CD8-positive, alpha-beta memory T cell (primary cell): ENCODE measurements around the gene ZBTB32. TPM values are rescaled to one million over a fixed set of nuclear protein-coding genes. Genes with fewer than 3 reads are reported as not detected.
A peak's percentile ranks its signal among the peaks of the same experiment; 100 is the strongest.

Experiments used
- CTCF ChIA-PET: fragments of 350-600 bp; sonication (Branson Sonifier 250); formaldehyde crosslinking; loops from one replicate; lab custom pipeline; 2021; ENCODE audit warnings: antibody characterized with exemption; lab: Charles Lee
- POLR2A ChIA-PET: fragments of 350-600 bp; sonication (Branson Sonifier 250); formaldehyde crosslinking; loops from one replicate; lab custom pipeline; 2021; ENCODE audit warnings: antibody characterized with exemption; lab: Charles Lee
- DNase-seq, 5 donors: peaks; one replicate each; pipeline versions ENCODE4 v3.0.0 to v3.0.0-alpha.2; 2020 to 2022; ENCODE audit warnings: mixed read lengths in 1 of 5
- H3K27ac ChIP-seq: one replicate; pipeline ENCODE4 v1.7.0; 2013; ENCODE audit warnings: low read depth, mild to moderate bottlenecking, low read length, moderate library complexity
- H3K27me3 ChIP-seq: 2 replicates; pipeline ENCODE4 v1.7.0; 2013; ENCODE audit warnings: low read length, mild to moderate bottlenecking; ENCODE audit not compliant: insufficient read depth, poor library complexity, severe bottlenecking
- H3K36me3 ChIP-seq: 2 replicates; pipeline ENCODE4 v1.7.0; 2013; ENCODE audit warnings: mild to moderate bottlenecking, low read length, moderate library complexity; ENCODE audit not compliant: insufficient read depth
- H3K4me1 ChIP-seq: 2 replicates; pipeline ENCODE4 v1.7.0; 2013; ENCODE audit warnings: mild to moderate bottlenecking, low read length, moderate library complexity; ENCODE audit not compliant: insufficient read depth
- H3K4me3 ChIP-seq: 2 replicates; pipeline ENCODE4 v1.7.0; 2013; ENCODE audit warnings: mild to moderate bottlenecking, low read length
- H3K9me3 ChIP-seq: 2 replicates; pipeline ENCODE4 v1.7.0; 2013; ENCODE audit warnings: mild to moderate bottlenecking, low read length
- H3K27ac Mint-ChIP-seq, 8 donors: one replicate each; pipeline ENCODE4 v1.8.0; 2020 to 2021; ENCODE audit warnings: mixed read lengths in 8 of 8, mild to moderate bottlenecking in 6 of 8, inconsistent platforms in 3 of 8, moderate library complexity in 3 of 8
- H3K27me3 Mint-ChIP-seq, 2 donors: one replicate each; pipeline ENCODE4 v1.8.0; 2020 to 2021; ENCODE audit warnings: mixed read lengths in 2 of 2, mild to moderate bottlenecking in 1 of 2, moderate library complexity in 1 of 2
- H3K36me3 Mint-ChIP-seq, 3 donors: one replicate each; pipeline ENCODE4 v1.8.0; 2020 to 2021; ENCODE audit warnings: mixed read lengths in 3 of 3, inconsistent platforms in 1 of 3, mild to moderate bottlenecking in 1 of 3
- H3K4me1 Mint-ChIP-seq, 3 donors: one replicate each; pipeline ENCODE4 v1.8.0; 2020 to 2021; ENCODE audit warnings: mixed read lengths in 3 of 3, inconsistent platforms in 1 of 3, mild to moderate bottlenecking in 1 of 3
- H3K4me3 Mint-ChIP-seq, 7 donors: one replicate each; pipeline ENCODE4 v1.8.0; 2020 to 2021; ENCODE audit warnings: mixed read lengths in 7 of 7, mild to moderate bottlenecking in 6 of 7, moderate library complexity in 4 of 7, inconsistent platforms in 2 of 7
- H3K9me3 Mint-ChIP-seq, 5 donors: one replicate each; pipeline ENCODE4 v1.8.0; 2020 to 2022; ENCODE audit warnings: mixed read lengths in 5 of 5, mild to moderate bottlenecking in 3 of 5, moderate library complexity in 2 of 5, inconsistent platforms in 1 of 5
- polyA plus RNA-seq: library from polyadenylated mRNA; unstranded; fragments of 300-500 nt; fragmentation: Illumina TruSeq; gene quantifications from one replicate; pipeline ENCODE4 v1.2.3, GENCODE V29; 2021
- total RNA-seq, 2 experiments: library from RNA; stranded (reverse); gene quantifications; one replicate each; pipeline ENCODE4 v1.2.3, GENCODE V29; 2021

ZBTB32 gene
- total and polyA plus RNA-seq, 3 experiments from 2014 or later: 0.77 to 225 (median 223) TPM

DNA sequence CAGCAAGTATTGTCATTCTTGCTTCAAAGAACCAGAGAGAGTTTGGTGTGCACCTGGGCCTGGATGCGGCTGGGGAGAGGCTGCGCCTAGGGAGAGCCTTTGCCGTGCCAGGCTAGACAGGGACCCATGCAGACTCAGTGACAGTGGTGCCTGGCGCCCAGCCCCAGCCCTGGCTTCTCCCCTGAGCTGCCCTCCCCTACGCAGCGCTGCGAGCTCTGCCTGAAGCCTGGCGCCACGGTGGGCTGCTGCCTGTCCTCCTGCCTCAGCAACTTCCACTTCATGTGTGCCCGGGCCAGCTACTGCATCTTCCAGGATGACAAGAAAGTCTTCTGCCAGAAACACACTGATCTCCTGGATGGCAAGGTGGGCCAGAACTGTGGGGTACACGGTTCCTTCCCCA is 25.4 kb downstream of the ZBTB32 start:
- ChIA-PET CTCF (interaction anchor here (1.4 to 1.5 kb wide), 2 partner anchors 11 to 12 kb away, joined by 3 to 4 read pairs; partner anchors contain the start of gene KMT2B), POLR2A (interaction anchor here (0.6 kb wide), 1 partner anchor 69 kb away, joined by 3 read pairs; no protein-coding TSS in a partner anchor)
- Mint-ChIP-seq H3K27me3 (no peaks in the 10 kb centered on the region), H3K9me3 (no peaks in the 10 kb centered on the region), H3K27ac (no peak overlapping the region), H3K4me3 (no peak overlapping the region), H3K4me1 (peaks cover 0 to 7% (median 4%) of the 10 kb centered on the region in 3 donors), H3K36me3 (peaks cover 10 to 86% (median 19%) of the 10 kb centered on the region in 3 donors)
- no peak for DNase-seq
- Histone ChIP-seq H3K27me3 (no peaks in the 10 kb centered on the region), H3K36me3 (peaks cover 65% of the 10 kb centered on the region), H3K4me3 (no peak overlapping the region), H3K4me1 (no peaks in the 10 kb centered on the region), H3K9me3 (no peaks in the 10 kb centered on the region), H3K27ac (no peak overlapping the region)

DNA sequence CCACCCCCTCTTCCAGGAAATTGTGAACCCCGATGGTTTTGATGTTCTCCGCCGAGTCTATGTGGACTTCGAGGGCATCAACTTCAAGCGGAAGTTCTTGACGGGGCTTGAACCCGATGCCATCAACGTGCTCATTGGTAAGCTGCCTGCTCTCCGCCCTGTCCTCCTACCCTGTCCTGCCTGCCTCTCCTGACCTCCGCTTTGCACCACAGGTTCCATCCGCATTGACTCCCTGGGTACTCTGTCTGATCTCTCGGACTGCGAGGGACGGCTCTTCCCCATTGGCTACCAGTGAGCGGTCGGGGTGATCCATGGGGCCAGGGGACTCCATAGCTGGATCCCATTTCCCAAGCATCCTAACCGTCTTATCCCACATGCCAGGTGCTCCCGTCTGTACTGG is 26.0 kb downstream of the ZBTB32 start:
- peak overlapping the region in 2 of 8 donors; percentile 67 to 76 for H3K27ac Mint-ChIP-seq
- Histone ChIP-seq H3K4me1 (no peaks in the 10 kb centered on the region), H3K27me3 (no peaks in the 10 kb centered on the region), H3K27ac (no peak overlapping the region), H3K9me3 (no peaks in the 10 kb centered on the region), H3K36me3 (peaks cover 62% of the 10 kb centered on the region), H3K4me3 (no peak overlapping the region)
- DNase-seq: no peak
- H3K4me1 Mint-ChIP-seq: peaks cover 0 to 7% (median 4%) of the 10 kb centered on the region in 3 donors
- ChIA-PET CTCF (interaction anchor here (1.4 to 1.5 kb wide), 2 partner anchors 10 to 12 kb away, joined by 3 to 4 read pairs; partner anchors contain the start of gene KMT2B), POLR2A (no interaction called here)
- H3K9me3 Mint-ChIP-seq: no peaks in the 10 kb centered on the region
- H3K4me3 Mint-ChIP-seq: no peak overlapping the region
- peaks cover 10 to 84% (median 17%) of the 10 kb centered on the region in 3 donors for H3K36me3 Mint-ChIP-seq
- H3K27me3 Mint-ChIP-seq: no peaks in the 10 kb centered on the region

DNA sequence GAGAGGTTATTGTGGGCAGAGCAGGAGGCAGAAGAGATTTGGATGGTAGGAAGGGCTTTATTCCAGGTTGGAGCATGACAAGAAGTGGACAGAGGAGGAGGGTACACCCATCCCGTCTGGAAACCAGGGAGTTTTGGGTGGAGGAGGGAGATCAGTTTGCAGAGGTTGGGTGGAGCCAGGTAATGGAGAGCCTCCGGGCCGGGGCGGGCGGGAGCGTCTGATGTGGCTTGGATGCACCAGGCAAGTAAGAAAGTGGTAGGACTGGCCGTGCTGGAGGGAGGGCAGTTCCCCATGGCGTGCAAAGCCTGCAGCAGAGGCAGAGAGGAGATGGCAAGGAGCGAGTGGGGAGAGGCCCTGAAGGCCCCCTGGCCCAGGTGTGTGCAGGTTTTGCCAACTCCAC is 27.0 kb downstream of the ZBTB32 start:
- no peaks in the 10 kb centered on the region for H3K27me3 ChIP-seq
- no peak overlapping the region for H3K27ac ChIP-seq
- H3K4me3 ChIP-seq: no peak overlapping the region
- H3K4me3 Mint-ChIP-seq: no peak overlapping the region
- peaks cover 10 to 84% (median 16%) of the 10 kb centered on the region in 3 donors for H3K36me3 Mint-ChIP-seq
- POLR2A ChIA-PET: no interaction called here
- no peak for DNase-seq
- H3K9me3 ChIP-seq: no peaks in the 10 kb centered on the region
- H3K36me3 ChIP-seq: peaks cover 52% of the 10 kb centered on the region
- H3K27me3 Mint-ChIP-seq: no peaks in the 10 kb centered on the region
- H3K4me1 Mint-ChIP-seq: peaks cover 2 to 7% (median 5%) of the 10 kb centered on the region in 3 donors
- CTCF ChIA-PET: interaction anchor here (1.5 kb wide), 1 partner anchor 13 kb away, joined by 3 read pairs; the partner anchor contains the start of gene KMT2B
- H3K4me1 ChIP-seq: peaks cover 1% of the 10 kb centered on the region
- peak overlapping the region in 3 of 8 donors; percentile 26 to 63 (median 46) for H3K27ac Mint-ChIP-seq
- H3K9me3 Mint-ChIP-seq: no peaks in the 10 kb centered on the region

DNA sequence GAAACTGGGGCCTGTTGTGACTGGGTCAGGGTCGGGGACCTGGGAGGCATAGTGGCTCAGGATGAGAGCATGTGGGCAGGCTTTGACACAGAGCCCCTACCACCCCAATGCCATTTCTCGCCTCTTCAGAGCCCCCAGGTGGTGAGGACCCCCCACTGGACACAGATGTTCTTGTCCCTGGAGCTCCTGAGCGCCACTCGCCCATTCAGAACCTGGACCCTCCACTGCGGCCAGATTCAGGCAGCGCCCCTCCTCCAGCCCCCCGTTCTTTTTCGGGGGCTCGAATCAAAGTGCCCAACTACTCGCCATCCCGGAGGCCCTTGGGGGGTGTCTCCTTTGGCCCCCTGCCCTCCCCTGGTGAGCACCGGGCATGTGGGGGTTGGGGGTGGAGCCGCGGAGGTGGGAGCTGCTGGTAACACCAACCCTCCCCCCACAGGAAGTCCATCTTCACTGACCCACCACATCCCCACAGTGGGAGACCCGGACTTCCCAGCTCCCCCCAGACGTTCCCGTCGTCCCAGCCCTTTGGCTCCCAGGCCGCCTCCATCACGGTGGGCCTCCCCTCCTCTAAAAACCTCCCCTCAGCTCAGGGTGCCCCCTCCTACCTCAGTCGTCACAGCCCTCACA is 27.5 kb downstream of the ZBTB32 start:
- H3K36me3 Mint-ChIP-seq: peaks cover 10 to 86% (median 16%) of the 10 kb centered on the region in 3 donors
- no peaks in the 10 kb centered on the region for H3K27me3 ChIP-seq
- no peak overlapping the region for H3K4me3 ChIP-seq
- H3K27ac ChIP-seq: no peak overlapping the region
- DNase-seq: no peak
- H3K4me1 ChIP-seq: peaks cover 7% of the 10 kb centered on the region
- CTCF ChIA-PET: no interaction called here
- no peak overlapping the region for H3K27ac Mint-ChIP-seq
- H3K9me3 Mint-ChIP-seq: no peaks in the 10 kb centered on the region
- no peaks in the 10 kb centered on the region for H3K9me3 ChIP-seq
- H3K27me3 Mint-ChIP-seq: no peaks in the 10 kb centered on the region
- H3K4me3 Mint-ChIP-seq: no peak overlapping the region
- H3K4me1 Mint-ChIP-seq: peaks cover 5 to 10% (median 9%) of the 10 kb centered on the region in 3 donors
- peaks cover 48% of the 10 kb centered on the region for H3K36me3 ChIP-seq
- POLR2A ChIA-PET: no interaction called here

DNA sequence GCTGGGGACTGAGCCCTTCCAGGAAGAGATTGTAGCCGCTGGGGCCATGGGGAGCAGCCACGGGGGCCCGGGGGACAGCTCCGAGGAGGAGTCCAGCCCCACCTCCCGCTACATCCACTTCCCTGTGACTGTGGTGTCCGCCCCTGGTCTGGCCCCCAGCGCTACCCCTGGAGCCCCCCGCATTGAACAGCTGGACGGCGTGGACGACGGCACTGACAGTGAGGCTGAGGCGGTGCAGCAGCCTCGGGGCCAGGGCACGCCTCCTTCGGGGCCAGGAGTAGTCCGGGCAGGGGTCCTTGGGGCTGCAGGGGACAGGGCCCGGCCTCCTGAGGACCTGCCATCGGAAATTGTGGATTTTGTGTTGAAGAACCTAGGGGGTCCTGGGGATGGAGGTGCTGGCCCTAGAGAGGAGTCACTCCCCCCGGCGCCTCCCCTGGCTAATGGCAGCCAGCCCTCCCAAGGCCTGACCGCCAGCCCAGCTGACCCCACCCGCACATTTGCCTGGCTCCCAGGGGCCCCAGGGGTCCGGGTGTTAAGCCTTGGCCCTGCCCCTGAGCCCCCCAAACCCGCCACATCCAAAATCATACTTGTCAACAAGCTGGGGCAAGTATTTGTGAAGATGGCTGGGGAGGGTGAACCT is 28.3 kb downstream of the ZBTB32 start:
- H3K36me3 ChIP-seq: peaks cover 42% of the 10 kb centered on the region
- CTCF ChIA-PET: no interaction called here

DNA sequence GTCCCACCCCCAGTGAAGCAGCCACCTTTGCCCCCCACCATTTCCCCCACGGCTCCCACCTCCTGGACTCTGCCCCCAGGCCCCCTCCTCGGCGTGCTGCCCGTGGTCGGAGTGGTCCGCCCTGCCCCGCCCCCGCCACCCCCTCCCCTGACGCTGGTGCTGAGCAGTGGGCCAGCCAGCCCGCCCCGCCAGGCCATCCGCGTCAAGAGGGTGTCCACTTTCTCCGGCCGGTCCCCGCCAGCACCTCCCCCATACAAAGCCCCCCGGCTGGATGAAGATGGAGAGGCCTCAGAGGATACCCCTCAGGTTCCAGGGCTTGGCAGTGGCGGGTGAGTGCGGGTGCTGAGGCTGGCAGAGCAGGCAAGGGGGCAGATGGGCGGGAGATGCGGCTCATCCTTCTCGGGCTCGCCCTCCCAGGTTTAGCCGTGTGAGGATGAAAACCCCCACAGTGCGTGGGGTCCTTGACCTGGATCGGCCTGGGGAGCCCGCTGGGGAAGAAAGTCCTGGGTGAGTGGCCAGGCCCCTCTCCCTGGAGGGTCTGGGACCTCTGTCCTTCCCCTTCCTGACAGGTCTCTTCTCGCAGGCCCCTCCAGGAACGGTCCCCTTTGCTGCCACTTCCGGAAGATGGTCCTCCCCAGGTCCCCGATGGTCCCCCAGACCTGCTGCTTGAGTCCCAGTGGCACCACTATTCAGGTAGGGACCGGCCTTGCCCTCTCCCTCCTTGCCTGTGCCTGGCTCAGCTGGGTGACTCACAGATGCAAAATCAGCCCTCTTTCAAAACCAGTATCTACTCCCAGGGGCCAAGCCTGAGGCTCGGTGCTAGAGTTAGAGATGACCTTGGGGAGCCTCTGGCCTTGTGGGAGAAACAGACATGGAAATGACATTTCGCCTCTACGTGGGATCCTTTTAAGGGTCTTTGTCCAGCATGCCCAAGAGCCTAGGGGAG is 29.1 kb downstream of the ZBTB32 start:
- H3K4me3 ChIP-seq: no peak overlapping the region
- no peak overlapping the region for H3K27ac ChIP-seq
- Mint-ChIP-seq H3K27ac (peak overlapping the region in 4 of 8 donors; percentile 3 to 66 (median 38)), H3K36me3 (peaks cover 10 to 87% (median 14%) of the 10 kb centered on the region in 3 donors), H3K4me3 (no peak overlapping the region), H3K4me1 (peaks cover 5 to 20% (median 13%) of the 10 kb centered on the region in 3 donors), H3K27me3 (no peaks in the 10 kb centered on the region), H3K9me3 (no peaks in the 10 kb centered on the region)
- POLR2A ChIA-PET: interaction anchor here (0.7 kb wide), 1 partner anchor 15 kb away, joined by 3 read pairs; no protein-coding TSS in a partner anchor
- no peaks in the 10 kb centered on the region for H3K27me3 ChIP-seq
- H3K4me1 ChIP-seq: peaks cover 12% of the 10 kb centered on the region
- DNase-seq: no peak
- H3K36me3 ChIP-seq: peaks cover 42% of the 10 kb centered on the region
- H3K9me3 ChIP-seq: no peaks in the 10 kb centered on the region
- CTCF ChIA-PET: no interaction called here

More for the DNA sequence above, 28.3 kb downstream of the ZBTB32 start:
- Mint-ChIP-seq H3K9me3 (no peaks in the 10 kb centered on the region), H3K4me3 (no peak overlapping the region), H3K36me3 (peaks cover 10 to 87% (median 15%) of the 10 kb centered on the region in 3 donors), H3K27ac (no peak overlapping the region), H3K27me3 (no peaks in the 10 kb centered on the region), H3K4me1 (peaks cover 5 to 18% (median 13%) of the 10 kb centered on the region in 3 donors)
- POLR2A ChIA-PET: interaction anchor here (0.7 kb wide), 1 partner anchor 14 kb away, joined by 3 read pairs; no protein-coding TSS in a partner anchor
- no peak for DNase-seq
- peaks cover 12% of the 10 kb centered on the region for H3K4me1 ChIP-seq
- H3K27ac ChIP-seq: no peak overlapping the region
- no peaks in the 10 kb centered on the region for H3K9me3 ChIP-seq
- H3K4me3 ChIP-seq: no peak overlapping the region
- H3K27me3 ChIP-seq: no peaks in the 10 kb centered on the region

DNA sequence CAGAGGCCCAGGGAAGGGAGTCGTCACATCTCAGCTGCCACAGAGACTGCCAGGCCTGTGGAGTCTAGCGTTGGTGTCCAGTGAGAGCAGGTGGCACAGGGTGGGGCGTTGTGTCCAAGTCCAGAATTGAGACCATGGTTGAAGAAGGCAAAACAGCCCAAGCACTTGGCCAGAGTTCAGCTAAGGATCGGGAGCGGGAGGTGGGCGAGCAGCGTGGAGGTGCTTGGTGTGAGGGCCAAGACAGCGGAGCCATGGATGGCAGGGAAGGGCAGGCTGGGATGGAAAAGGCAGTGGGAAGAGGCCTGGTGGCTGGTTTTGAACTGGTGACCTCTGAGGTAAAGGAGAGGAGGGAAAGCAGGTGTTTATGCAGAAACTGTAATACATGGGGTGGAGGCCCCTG is 29.9 kb downstream of the ZBTB32 start:
- H3K4me1 Mint-ChIP-seq: peaks cover 5 to 28% (median 13%) of the 10 kb centered on the region in 3 donors
- H3K27ac Mint-ChIP-seq: peak overlapping the region in 7 of 8 donors; percentile 14 to 89 (median 66)
- H3K36me3 ChIP-seq: peaks cover 42% of the 10 kb centered on the region
- H3K27me3 ChIP-seq: no peaks in the 10 kb centered on the region
- no peaks in the 10 kb centered on the region for H3K9me3 Mint-ChIP-seq
- H3K27ac ChIP-seq: no peak overlapping the region
- H3K4me3 ChIP-seq: no peak overlapping the region
- H3K9me3 ChIP-seq: no peaks in the 10 kb centered on the region
- peak overlapping the region in 1 of 7 donors; percentile 76 for H3K4me3 Mint-ChIP-seq
- POLR2A ChIA-PET: no interaction called here
- H3K36me3 Mint-ChIP-seq: peaks cover 10 to 85% (median 11%) of the 10 kb centered on the region in 3 donors
- CTCF ChIA-PET: no interaction called here
- H3K27me3 Mint-ChIP-seq: no peaks in the 10 kb centered on the region
- no peak for DNase-seq
- H3K4me1 ChIP-seq: peaks cover 13% of the 10 kb centered on the region
